ENCODE data around the gene SPATA31D4.

The SPATA31D4 gene

GRCh38 chr9:81955625-81956024, 27.4 kb downstream of the SPATA31D4 start:
- no peak for DNase-seq
- Histone ChIP-seq H3K9me3 (no peaks in the 10 kb centered on the region), H3K4me1 (no peaks in the 10 kb centered on the region), H3K4me3 (ENCODE audit: low read depth, low read length) (no peak overlapping the region), H3K27me3 (no peaks in the 10 kb centered on the region), H3K36me3 (no peaks in the 10 kb centered on the region)
- TF ChIP-seq CTCF (IDR thresholded peaks at IDR 0.05; ENCODE audit: low read depth, low read length), result no peak

- H3K4me1 ChIP-seq, result no peaks in the 10 kb centered on the region
- no peak for DNase-seq
- no peaks in the 10 kb centered on the region; the same call in 1 of the 2 replicates for H3K9me3 ChIP-seq
- TF ChIP-seq CTCF (IDR thresholded peaks at IDR 0.05; ENCODE audit: low read depth, low read length), result no peak
- H3K27me3 ChIP-seq, result no peaks in the 10 kb centered on the region
- H3K36me3 ChIP-seq, result no peaks in the 10 kb centered on the region
- H3K4me3 ChIP-seq (ENCODE audit: low read depth, low read length), result no peak overlapping the region
Measured at GRCh38 chr9:81964218-81965171, 36.3 kb downstream of the SPATA31D4 start.

GRCh38 chr9:81968026-81968425, 39.8 kb downstream of the SPATA31D4 start:
- no peaks in the 10 kb centered on the region; the same call in 1 of the 2 replicates for H3K9me3 ChIP-seq
- TF ChIP-seq CTCF (IDR thresholded peaks at IDR 0.05; ENCODE audit: low read depth, low read length), result no peak
- H3K4me1 ChIP-seq, result no peaks in the 10 kb centered on the region
- no peak overlapping the region for H3K4me3 ChIP-seq (ENCODE audit: low read depth, low read length)
- H3K36me3 ChIP-seq, result no peaks in the 10 kb centered on the region
- no peaks in the 10 kb centered on the region for H3K27me3 ChIP-seq
- DNase-seq, result no peak

GRCh38 chr9:81969971-81970370, 41.7 kb downstream of the SPATA31D4 start:
- no peak for DNase-seq
- TF ChIP-seq CTCF (IDR thresholded peaks at IDR 0.05; ENCODE audit: low read depth, low read length), result no peak
- no peaks in the 10 kb centered on the region for H3K4me1 ChIP-seq

GRCh38 chr9:81971727-81972126, 43.5 kb downstream of the SPATA31D4 start:
- no peak for TF ChIP-seq CTCF (IDR thresholded peaks at IDR 0.05; ENCODE audit: low read depth, low read length)

More at GRCh38 chr9:81969971-81970370, 41.7 kb downstream of the SPATA31D4 start:
- Histone ChIP-seq H3K36me3 (no peaks in the 10 kb centered on the region), H3K9me3 (no peaks in the 10 kb centered on the region; the same call in 1 of the 2 replicates), H3K27me3 (no peaks in the 10 kb centered on the region), H3K4me3 (ENCODE audit: low read depth, low read length) (no peak overlapping the region)

GRCh38 chr9:81974764-81975163, 46.5 kb downstream of the SPATA31D4 start:
- no peak overlapping the region for H3K4me3 ChIP-seq (ENCODE audit: low read depth, low read length)
- H3K9me3 ChIP-seq, result no peaks in the 10 kb centered on the region
- no peaks in the 10 kb centered on the region for H3K4me1 ChIP-seq
- TF ChIP-seq CTCF (IDR thresholded peaks at IDR 0.05; ENCODE audit: low read depth, low read length), result no peak
- H3K27me3 ChIP-seq, result no peaks in the 10 kb centered on the region
- H3K36me3 ChIP-seq, result no peaks in the 10 kb centered on the region
- no peak for DNase-seq

More at GRCh38 chr9:81971727-81972126, 43.5 kb downstream of the SPATA31D4 start:
- H3K4me1 ChIP-seq, result no peaks in the 10 kb centered on the region
- no peaks in the 10 kb centered on the region for H3K27me3 ChIP-seq
- H3K4me3 ChIP-seq (ENCODE audit: low read depth, low read length), result no peak overlapping the region
- H3K9me3 ChIP-seq, result no peaks in the 10 kb centered on the region; the same call in 1 of the 2 replicates
- H3K36me3 ChIP-seq, result no peaks in the 10 kb centered on the region
- DNase-seq, result no peak

Measured in BE2C (cell line).